Adrenal gland (tissue), 12 donors: ENCODE results near the gene HIVEP3. TPM values are rescaled to one million over a fixed set of nuclear protein-coding genes. Genes with fewer than 3 reads are reported as not detected.

ENCODE experiments used
- DNase-seq, 7 donors: peaks; one replicate each; pipeline ENCODE4 v3.0.0-alpha.2; 2019 to 2020
- H3K27ac ChIP-seq, 5 donors: fragments of 200-600 bp; sonication (generic) in 4 of 5; 1 replicate in 3 of 5; 2 replicates in 2 of 5; pipeline versions ENCODE4 v1.5.1 to v1.8.0; 2016 to 2020; ENCODE audit warnings: mild to moderate bottlenecking in 1 of 5
- H3K27me3 ChIP-seq: fragments of 200-600 bp; 2 replicates; pipeline ENCODE4 v1.8.0; 2021
- H3K36me3 ChIP-seq, 2 donors: fragments of 200-600 bp; replicated peaks in 1 of 2; 1 replicate in 1 of 2; 2 replicates in 1 of 2; pipeline versions ENCODE4 v1.5.1 to v1.8.0; 2018 to 2022
- H3K4me1 ChIP-seq, 2 donors: fragments of 200-600 bp; replicated peaks in 1 of 2; 1 replicate in 1 of 2; 2 replicates in 1 of 2; pipeline versions ENCODE4 v1.5.1 to v1.8.0; 2018 to 2021
- H3K4me3 ChIP-seq, 4 donors: fragments of 200-600 bp; sonication (generic) in 3 of 4; one replicate each; pipeline ENCODE4 v1.5.1; 2016 to 2018
- H3K9me3 ChIP-seq, 3 donors: fragments of 200-600 bp; sonication (generic) in 1 of 3; replicated peaks in 1 of 3; 1 replicate in 2 of 3; 2 replicates in 1 of 3; pipeline versions ENCODE4 v1.5.1 to v1.8.0; 2016 to 2021
- CTCF ChIP-seq, 6 experiments: fragments of 450-650 bp in 4 of 6; fragments of 200-600 bp in 2 of 6; sonication (generic) in 1 of 6; IDR thresholded peaks; 1 replicate in 5 of 6; 2 replicates in 1 of 6; pipeline versions ENCODE4 v1.5.1 to v1.8.0; 2016 to 2021; ENCODE audit warnings: antibody characterized with exemption in 6 of 6, mild to moderate bottlenecking in 2 of 6, moderate library complexity in 1 of 6
- POLR2A ChIP-seq, 2 donors: fragments of 450-650 bp; IDR thresholded peaks; one replicate each; pipeline ENCODE4 v1.6.1; 2017; ENCODE audit warnings: antibody characterized with exemption in 2 of 2, mild to moderate bottlenecking in 2 of 2, moderate library complexity in 1 of 2
- WGBS, 4 donors: extraction: QIAGEN DNeasy Blood & Tissue Kit in 2 of 4; methylation state at CpG; one replicate each; pipeline versions ENCODE4 v1.1.5 to v1.1.7; 2013 to 2017; 5-methylcytosine and 5-hydroxymethylcytosine counted together
- intact Hi-C, 2 donors: fragments of 100-400 bp; cut with DNase I; formaldehyde crosslinking; loops; one replicate each; pipeline versions ENCODE4 v1.14.1 to v1.15.0; 2022 to 2023
- polyA plus RNA-seq, 3 donors: library from polyadenylated mRNA; stranded (reverse); fragments of 200-250 nt in 2 of 3; fragments of 350-450 nt in 1 of 3; fragmentation: Illumina TruSeq in 1 of 3; extraction: RNeasy Lipid Tissue Mini Kit (QIAGEN cat#74804) in 1 of 3; gene quantifications; one replicate each; pipeline ENCODE4 v1.2.3, GENCODE V29; 2013 to 2014
- total RNA-seq, 9 donors: library from RNA; depleted of rRNA in 4 of 9; stranded (reverse); fragments of >200 nt in 4 of 9; fragments of 120-200 nt in 1 of 9; fragmentation: NEBNext Ultra II Directional in 1 of 9; extraction: Animal tissue kit (Norgen Biotek cat#: 25700) in 1 of 9; gene quantifications; one replicate each; pipeline versions ENCODE4 v1.1.0 to v1.2.4, GENCODE V29; 2013 to 2023
- donor health status: healthy with polysubstance abuse.
- donor health status: Bipolar disorder and iron deficiency.
- donor health status: DM: yes; HTN: yes; CAD: no.
- donor health status: DM: no; HTN: no; CAD: no.
- donor health status: DM: no; HTN: no; CAD: no.
- donor health status: DM: yes; HTN: yes; CAD: no.

HIVEP3 gene
- total and polyA plus RNA-seq, 12 donors: 3.2 to 7.7 (median 7.0) TPM

GRCh38 chr1:41588334-41588875 lies 330.3 kb downstream of the HIVEP3 start:
- H3K9me3 ChIP-seq: no peaks in the 10 kb centered on the region
- H3K27me3 ChIP-seq: no peaks in the 10 kb centered on the region
- 91 to 100% (median 96%) methylated on average over 2 to 5 of the region's 5 CpGs for WGBS, 4 donors
- H3K27ac ChIP-seq: no peak overlapping the region
- H3K4me1 ChIP-seq: no peaks in the 10 kb centered on the region
- intact Hi-C loops: no loop called here
- no peaks in the 10 kb centered on the region for H3K36me3 ChIP-seq
- DNase-seq: no peak
- no peak overlapping the region for H3K4me3 ChIP-seq
- no peak for TF ChIP-seq CTCF (IDR thresholded peaks at IDR 0.05)
- no peak for TF ChIP-seq POLR2A (IDR thresholded peaks at IDR 0.05)

GRCh38 chr1:41587791-41588190 lies 330.9 kb downstream of the HIVEP3 start:
- Histone ChIP-seq H3K9me3 (no peaks in the 10 kb centered on the region), H3K27me3 (no peaks in the 10 kb centered on the region), H3K4me1 (no peaks in the 10 kb centered on the region), H3K36me3 (no peaks in the 10 kb centered on the region), H3K27ac (no peak overlapping the region), H3K4me3 (no peak overlapping the region)
- no peak for TF ChIP-seq CTCF (IDR thresholded peaks at IDR 0.05)
- TF ChIP-seq POLR2A (IDR thresholded peaks at IDR 0.05): no peak
- DNase-seq: no peak
- WGBS, 4 donors: 95 to 98% (median 97%) methylated on average over 7 of the region's 7 CpGs
- intact Hi-C loops: no loop called here

- no peaks in the 10 kb centered on the region for H3K36me3 ChIP-seq
- no peaks in the 10 kb centered on the region for H3K9me3 ChIP-seq
- WGBS, 4 donors: 95 to 99% (median 96%) methylated on average over 4 to 5 of the region's 5 CpGs
- H3K4me3 ChIP-seq: no peak overlapping the region
- TF ChIP-seq POLR2A (IDR thresholded peaks at IDR 0.05): no peak
- no peak for TF ChIP-seq CTCF (IDR thresholded peaks at IDR 0.05)
- no peak overlapping the region for H3K27ac ChIP-seq
- H3K4me1 ChIP-seq: no peaks in the 10 kb centered on the region
- no peaks in the 10 kb centered on the region for H3K27me3 ChIP-seq
- intact Hi-C loops: no loop called here
- DNase-seq: no peak
Measured at GRCh38 chr1:41586230-41586629, 332.5 kb downstream of the HIVEP3 start.

GRCh38 chr1:41583658-41584547 lies 334.8 kb downstream of the HIVEP3 start:
- H3K27me3 ChIP-seq: no peaks in the 10 kb centered on the region
- no peaks in the 10 kb centered on the region for H3K4me1 ChIP-seq
- no peaks in the 10 kb centered on the region for H3K9me3 ChIP-seq
- no peak for TF ChIP-seq POLR2A (IDR thresholded peaks at IDR 0.05)
- intact Hi-C loops: no loop called here
- H3K27ac ChIP-seq: no peak overlapping the region
- no peak for DNase-seq
- WGBS, 4 donors: 89 to 95% (median 93%) methylated on average over 19 to 25 of the region's 25 CpGs
- no peak overlapping the region for H3K4me3 ChIP-seq
- H3K36me3 ChIP-seq: no peaks in the 10 kb centered on the region
